GM23338 (cell line): Measurements from ENCODE around the gene POU3F3. TPM values are rescaled to one million over a fixed set of nuclear protein-coding genes. Genes with fewer than 3 reads are reported as not detected.

Source experiments
- ATAC-seq: fragments of 200-7000 bp; cut with Tn5 transposase; 3 replicates; pipeline ENCODE4 v1.9.1; 2020
- DNase-seq: peaks from one replicate; pipeline ENCODE4 v3.0.0-alpha.2; 2015; ENCODE audit warnings: low spot score
- H2AFZ ChIP-seq: fragments of 200-600 bp; sonication (generic); 2 replicates; pipeline ENCODE4 v1.8.0; 2016; ENCODE audit warnings: antibody characterized with exemption, mild to moderate bottlenecking, moderate library complexity
- H3F3A ChIP-seq: fragments of 200-600 bp; sonication (generic); replicated peaks from 2 replicates; pipeline ENCODE4 v1.8.0; 2017; ENCODE audit warnings: antibody characterized with exemption, mixed run types, low read depth
- H3K27ac ChIP-seq: fragments of 200-600 bp; sonication (generic); 2 replicates; pipeline ENCODE4 v1.6.1; 2016; ENCODE audit warnings: low read depth
- H3K27me3 ChIP-seq: fragments of 200-600 bp; sonication (generic); 2 replicates; pipeline ENCODE4 v1.8.0; 2016; ENCODE audit warnings: mild to moderate bottlenecking, mixed run types, moderate library complexity; ENCODE audit not compliant: insufficient read depth
- H3K36me3 ChIP-seq: fragments of 200-600 bp; sonication (generic); 2 replicates; pipeline ENCODE4 v1.8.0; 2016; ENCODE audit warnings: mild to moderate bottlenecking; ENCODE audit not compliant: insufficient read depth
- H3K4me1 ChIP-seq: fragments of 200-600 bp; sonication (generic); 2 replicates; pipeline ENCODE4 v1.8.0; 2016; ENCODE audit warnings: mild to moderate bottlenecking, moderate library complexity; ENCODE audit not compliant: insufficient read depth
- H3K4me2 ChIP-seq: fragments of 200-600 bp; sonication (generic); 2 replicates; pipeline ENCODE4 v1.7.1; 2017; ENCODE audit warnings: mixed run types
- H3K4me3 ChIP-seq: fragments of 200-600 bp; sonication (generic); 2 replicates; pipeline ENCODE4 v1.6.1; 2016; ENCODE audit warnings: mixed run types
- H3K79me2 ChIP-seq: fragments of 200-600 bp; sonication (generic); replicated peaks from 2 replicates; pipeline ENCODE4 v1.8.0; 2017; ENCODE audit warnings: mild to moderate bottlenecking; ENCODE audit not compliant: insufficient read depth
- H3K9me2 ChIP-seq: fragments of 200-600 bp; sonication (generic); 2 replicates; pipeline ENCODE4 v1.8.0; 2017; ENCODE audit not compliant: insufficient read depth
- H4K20me1 ChIP-seq: fragments of 200-600 bp; sonication (generic); replicated peaks from 2 replicates; pipeline ENCODE4 v1.8.0; 2017; ENCODE audit warnings: mild to moderate bottlenecking; ENCODE audit not compliant: insufficient read depth
- H3K27ac Mint-ChIP-seq: 2 replicates; pipeline ENCODE4 v1.8.0; 2020; ENCODE audit warnings: inconsistent platforms, mild to moderate bottlenecking, moderate library complexity, mixed read lengths
- H3K27me3 Mint-ChIP-seq: 3 replicates; pipeline ENCODE4 v1.8.0; 2022; ENCODE audit warnings: low read depth, mild to moderate bottlenecking, moderate library complexity, mixed read lengths, inconsistent platforms; ENCODE audit not compliant: insufficient read depth, poor library complexity
- H3K36me3 Mint-ChIP-seq: 3 replicates; pipeline ENCODE4 v1.8.0; 2021; ENCODE audit warnings: low read depth, mild to moderate bottlenecking, inconsistent platforms, moderate library complexity, mixed read lengths
- H3K4me1 Mint-ChIP-seq: 3 replicates; pipeline ENCODE4 v1.8.0; 2020; ENCODE audit warnings: mild to moderate bottlenecking, inconsistent platforms, mixed read lengths
- H3K4me3 Mint-ChIP-seq: 3 replicates; pipeline ENCODE4 v1.8.0; 2021; ENCODE audit warnings: moderate library complexity, mild to moderate bottlenecking, inconsistent platforms, mixed read lengths
- H3K9me3 Mint-ChIP-seq: 3 replicates; pipeline ENCODE4 v1.8.0; 2020; ENCODE audit warnings: moderate library complexity, mild to moderate bottlenecking, inconsistent platforms, mixed read lengths
- EZH2 ChIP-seq: fragments of 200-600 bp; sonication (generic); IDR thresholded peaks from one replicate; pipeline ENCODE4 v1.8.0; 2017; ENCODE audit warnings: antibody characterized with exemption, mild to moderate bottlenecking, low read depth; ENCODE audit not compliant: unreplicated experiment
- NANOG ChIP-seq: IDR thresholded peaks from 2 replicates; pipeline ENCODE4 v1.6.1; 2016; ENCODE audit warnings: antibody characterized with exemption, borderline replicate concordance
- POLR2AphosphoS5 ChIP-seq: IDR thresholded peaks from 2 replicates; pipeline ENCODE4 v1.6.1; 2016; ENCODE audit warnings: antibody characterized with exemption, low read depth
- STAT1 ChIP-seq: IDR thresholded peaks from one replicate; pipeline ENCODE4 v1.6.1; 2016; ENCODE audit warnings: antibody characterized with exemption; ENCODE audit not compliant: unreplicated experiment
- ZNF114 ChIP-seq: fragments of 250-450 bp; sonication (Bioruptor Pico); IDR thresholded peaks from 2 replicates; pipeline ENCODE4 v1.5.0; 2020; ENCODE audit warnings: mild to moderate bottlenecking, moderate library complexity
- ZNF331 ChIP-seq: fragments of 250-450 bp; sonication (Bioruptor Pico); IDR thresholded peaks from 2 replicates; pipeline ENCODE4 v1.5.0; 2020; ENCODE audit warnings: low read depth, mild to moderate bottlenecking, moderate library complexity
- polyA plus RNA-seq: library from polyadenylated mRNA; unstranded; fragments of >200 nt; fragmentation: Nextera tagmentation; extraction: Ambion mirVana; gene quantifications from 2 replicates; pipeline ENCODE4 v1.2.1, GENCODE V29; 2016
- total RNA-seq: library from RNA; depleted of rRNA; stranded (reverse); fragments of >200 nt; shearing (Covaris generic); gene quantifications from 2 replicates; pipeline ENCODE4 v1.2.3, GENCODE V29; 2014
- TF ChIP-seq, protein P1 (sequence below): fragments of 250-450 bp; sonication (Bioruptor Pico); IDR thresholded peaks from 2 replicates; pipeline ENCODE4 v1.5.0; 2020; ENCODE audit warnings: mild to moderate bottlenecking, moderate library complexity
- TF ChIP-seq, protein P2 (sequence below): IDR thresholded peaks from one replicate; pipeline ENCODE4 v1.6.1; 2018; ENCODE audit warnings: antibody characterized with exemption; ENCODE audit not compliant: unreplicated experiment

Gene POU3F3
- total and polyA plus RNA-seq, 2 experiments from 2014 or later = 0.06 to 0.24 TPM

GRCh38 chr2:104846786-104847585 is 6.9 kb upstream of the POU3F3 start:
- H3K4me3 Mint-ChIP-seq = peak overlapping the region; percentile 17; the same call in 1 of the 3 replicates
- Histone ChIP-seq H3K4me2 (peak overlapping the region; percentile 58), H4K20me1 (no peaks in the 10 kb centered on the region; the same call in 1 of the 2 replicates), H3K9me2 (no peaks in the 10 kb centered on the region), H3K4me1 (peaks cover 71% of the 10 kb centered on the region), H3F3A (peaks cover 6% of the 10 kb centered on the region; the same call in 1 of the 2 replicates), H2AFZ (no peak overlapping the region), H3K4me3 (peak overlapping the region; percentile 20; the same call in 1 of the 2 replicates), H3K27me3 (peaks cover 100% of the 10 kb centered on the region), H3K27ac (no peak overlapping the region), H3K79me2 (no peaks in the 10 kb centered on the region), H3K36me3 (no peaks in the 10 kb centered on the region)
- no peak overlapping the region for H3K27ac Mint-ChIP-seq
- H3K4me1 Mint-ChIP-seq = peaks cover 71% of the 10 kb centered on the region
- peak; percentile 40 for DNase-seq
- ATAC-seq = no peak
- no peak for TF ChIP-seq NANOG
- peak; percentile 67 for TF ChIP-seq EZH2
- H3K9me3 Mint-ChIP-seq = no peaks in the 10 kb centered on the region; the same call in 2 of the 3 replicates
- no peaks in the 10 kb centered on the region; the same call in 2 of the 3 replicates for H3K36me3 Mint-ChIP-seq
- peaks cover 93% of the 10 kb centered on the region for H3K27me3 Mint-ChIP-seq

GRCh38 chr2:104847586-104848160 is 6.2 kb upstream of the POU3F3 start:
- Mint-ChIP-seq H3K4me3 (no peak overlapping the region), H3K9me3 (no peaks in the 10 kb centered on the region; the same call in 2 of the 3 replicates), H3K36me3 (no peaks in the 10 kb centered on the region; the same call in 2 of the 3 replicates), H3K27ac (no peak overlapping the region), H3K27me3 (peaks cover 93% of the 10 kb centered on the region), H3K4me1 (peaks cover 72% of the 10 kb centered on the region)
- DNase-seq (no peak), ATAC-seq (no peak)
- H3K4me1 ChIP-seq = peaks cover 74% of the 10 kb centered on the region
- no peak overlapping the region for H3K4me3 ChIP-seq
- peaks cover 99% of the 10 kb centered on the region for H3K27me3 ChIP-seq
- TF ChIP-seq ZNF114 (CRISPR knock-in tag) (no peak), EZH2 (peak; percentile 16), ZNF331 (no peak), STAT1 (no peak), POLR2AphosphoS5 (no peak)
- TF ChIP-seq, protein P1, sequence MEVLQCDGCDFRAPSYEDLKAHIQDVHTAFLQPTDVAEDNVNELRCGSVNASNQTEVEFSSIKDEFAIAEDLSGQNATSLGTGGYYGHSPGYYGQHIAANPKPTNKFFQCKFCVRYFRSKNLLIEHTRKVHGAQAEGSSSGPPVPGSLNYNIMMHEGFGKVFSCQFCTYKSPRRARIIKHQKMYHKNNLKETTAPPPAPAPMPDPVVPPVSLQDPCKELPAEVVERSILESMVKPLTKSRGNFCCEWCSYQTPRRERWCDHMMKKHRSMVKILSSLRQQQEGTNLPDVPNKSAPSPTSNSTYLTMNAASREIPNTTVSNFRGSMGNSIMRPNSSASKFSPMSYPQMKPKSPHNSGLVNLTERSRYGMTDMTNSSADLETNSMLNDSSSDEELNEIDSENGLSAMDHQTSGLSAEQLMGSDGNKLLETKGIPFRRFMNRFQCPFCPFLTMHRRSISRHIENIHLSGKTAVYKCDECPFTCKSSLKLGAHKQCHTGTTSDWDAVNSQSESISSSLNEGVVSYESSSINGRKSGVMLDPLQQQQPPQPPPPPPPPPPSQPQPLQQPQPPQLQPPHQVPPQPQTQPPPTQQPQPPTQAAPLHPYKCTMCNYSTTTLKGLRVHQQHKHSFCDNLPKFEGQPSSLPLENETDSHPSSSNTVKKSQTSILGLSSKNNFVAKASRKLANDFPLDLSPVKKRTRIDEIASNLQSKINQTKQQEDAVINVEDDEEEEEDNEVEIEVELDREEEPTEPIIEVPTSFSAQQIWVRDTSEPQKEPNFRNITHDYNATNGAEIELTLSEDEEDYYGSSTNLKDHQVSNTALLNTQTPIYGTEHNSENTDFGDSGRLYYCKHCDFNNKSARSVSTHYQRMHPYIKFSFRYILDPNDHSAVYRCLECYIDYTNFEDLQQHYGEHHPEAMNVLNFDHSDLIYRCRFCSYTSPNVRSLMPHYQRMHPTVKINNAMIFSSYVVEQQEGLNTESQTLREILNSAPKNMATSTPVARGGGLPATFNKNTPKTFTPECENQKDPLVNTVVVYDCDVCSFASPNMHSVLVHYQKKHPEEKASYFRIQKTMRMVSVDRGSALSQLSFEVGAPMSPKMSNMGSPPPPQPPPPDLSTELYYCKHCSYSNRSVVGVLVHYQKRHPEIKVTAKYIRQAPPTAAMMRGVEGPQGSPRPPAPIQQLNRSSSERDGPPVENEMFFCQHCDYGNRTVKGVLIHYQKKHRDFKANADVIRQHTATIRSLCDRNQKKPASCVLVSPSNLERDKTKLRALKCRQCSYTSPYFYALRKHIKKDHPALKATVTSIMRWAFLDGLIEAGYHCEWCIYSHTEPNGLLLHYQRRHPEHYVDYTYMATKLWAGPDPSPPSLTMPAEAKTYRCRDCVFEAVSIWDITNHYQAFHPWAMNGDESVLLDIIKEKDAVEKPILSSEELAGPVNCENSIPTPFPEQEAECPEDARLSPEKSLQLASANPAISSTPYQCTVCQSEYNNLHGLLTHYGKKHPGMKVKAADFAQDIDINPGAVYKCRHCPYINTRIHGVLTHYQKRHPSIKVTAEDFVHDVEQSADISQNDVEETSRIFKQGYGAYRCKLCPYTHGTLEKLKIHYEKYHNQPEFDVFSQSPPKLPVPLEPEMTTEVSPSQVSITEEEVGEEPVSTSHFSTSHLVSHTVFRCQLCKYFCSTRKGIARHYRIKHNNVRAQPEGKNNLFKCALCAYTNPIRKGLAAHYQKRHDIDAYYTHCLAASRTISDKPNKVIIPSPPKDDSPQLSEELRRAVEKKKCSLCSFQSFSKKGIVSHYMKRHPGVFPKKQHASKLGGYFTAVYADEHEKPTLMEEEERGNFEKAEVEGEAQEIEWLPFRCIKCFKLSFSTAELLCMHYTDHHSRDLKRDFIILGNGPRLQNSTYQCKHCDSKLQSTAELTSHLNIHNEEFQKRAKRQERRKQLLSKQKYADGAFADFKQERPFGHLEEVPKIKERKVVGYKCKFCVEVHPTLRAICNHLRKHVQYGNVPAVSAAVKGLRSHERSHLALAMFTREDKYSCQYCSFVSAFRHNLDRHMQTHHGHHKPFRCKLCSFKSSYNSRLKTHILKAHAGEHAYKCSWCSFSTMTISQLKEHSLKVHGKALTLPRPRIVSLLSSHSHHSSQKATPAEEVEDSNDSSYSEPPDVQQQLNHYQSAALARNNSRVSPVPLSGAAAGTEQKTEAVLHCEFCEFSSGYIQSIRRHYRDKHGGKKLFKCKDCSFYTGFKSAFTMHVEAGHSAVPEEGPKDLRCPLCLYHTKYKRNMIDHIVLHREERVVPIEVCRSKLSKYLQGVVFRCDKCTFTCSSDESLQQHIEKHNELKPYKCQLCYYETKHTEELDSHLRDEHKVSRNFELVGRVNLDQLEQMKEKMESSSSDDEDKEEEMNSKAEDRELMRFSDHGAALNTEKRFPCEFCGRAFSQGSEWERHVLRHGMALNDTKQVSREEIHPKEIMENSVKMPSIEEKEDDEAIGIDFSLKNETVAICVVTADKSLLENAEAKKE = no peak
- TF ChIP-seq, protein P2, sequence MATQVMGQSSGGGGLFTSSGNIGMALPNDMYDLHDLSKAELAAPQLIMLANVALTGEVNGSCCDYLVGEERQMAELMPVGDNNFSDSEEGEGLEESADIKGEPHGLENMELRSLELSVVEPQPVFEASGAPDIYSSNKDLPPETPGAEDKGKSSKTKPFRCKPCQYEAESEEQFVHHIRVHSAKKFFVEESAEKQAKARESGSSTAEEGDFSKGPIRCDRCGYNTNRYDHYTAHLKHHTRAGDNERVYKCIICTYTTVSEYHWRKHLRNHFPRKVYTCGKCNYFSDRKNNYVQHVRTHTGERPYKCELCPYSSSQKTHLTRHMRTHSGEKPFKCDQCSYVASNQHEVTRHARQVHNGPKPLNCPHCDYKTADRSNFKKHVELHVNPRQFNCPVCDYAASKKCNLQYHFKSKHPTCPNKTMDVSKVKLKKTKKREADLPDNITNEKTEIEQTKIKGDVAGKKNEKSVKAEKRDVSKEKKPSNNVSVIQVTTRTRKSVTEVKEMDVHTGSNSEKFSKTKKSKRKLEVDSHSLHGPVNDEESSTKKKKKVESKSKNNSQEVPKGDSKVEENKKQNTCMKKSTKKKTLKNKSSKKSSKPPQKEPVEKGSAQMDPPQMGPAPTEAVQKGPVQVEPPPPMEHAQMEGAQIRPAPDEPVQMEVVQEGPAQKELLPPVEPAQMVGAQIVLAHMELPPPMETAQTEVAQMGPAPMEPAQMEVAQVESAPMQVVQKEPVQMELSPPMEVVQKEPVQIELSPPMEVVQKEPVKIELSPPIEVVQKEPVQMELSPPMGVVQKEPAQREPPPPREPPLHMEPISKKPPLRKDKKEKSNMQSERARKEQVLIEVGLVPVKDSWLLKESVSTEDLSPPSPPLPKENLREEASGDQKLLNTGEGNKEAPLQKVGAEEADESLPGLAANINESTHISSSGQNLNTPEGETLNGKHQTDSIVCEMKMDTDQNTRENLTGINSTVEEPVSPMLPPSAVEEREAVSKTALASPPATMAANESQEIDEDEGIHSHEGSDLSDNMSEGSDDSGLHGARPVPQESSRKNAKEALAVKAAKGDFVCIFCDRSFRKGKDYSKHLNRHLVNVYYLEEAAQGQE = no peak
- H4K20me1 ChIP-seq = no peaks in the 10 kb centered on the region; the same call in 1 of the 2 replicates
- H3K9me2 ChIP-seq = no peaks in the 10 kb centered on the region
- H3K27ac ChIP-seq = no peak overlapping the region
- H2AFZ ChIP-seq = no peak overlapping the region
- H3F3A ChIP-seq = peaks cover 6% of the 10 kb centered on the region; the same call in 1 of the 2 replicates
- H3K4me2 ChIP-seq = 0 out of 2 replicates have a peak overlapping the region, but pooled peaks have one; percentile 58
- no peaks in the 10 kb centered on the region for H3K79me2 ChIP-seq
- no peaks in the 10 kb centered on the region for H3K36me3 ChIP-seq
